ENCODE results near the gene AGBL5. TPM values are rescaled to one million over a fixed set of nuclear protein-coding genes. Genes with fewer than 3 reads are reported as not detected.
"Not testable (repeated sequence)": the region's sequence is repeated elsewhere in the genome, so short reads cannot be mapped to it uniquely, and the experiment has no call there.

Gene AGBL5
- total RNA-seq, 1 experiment from 2014 or later: 25.8 TPM

DNA sequence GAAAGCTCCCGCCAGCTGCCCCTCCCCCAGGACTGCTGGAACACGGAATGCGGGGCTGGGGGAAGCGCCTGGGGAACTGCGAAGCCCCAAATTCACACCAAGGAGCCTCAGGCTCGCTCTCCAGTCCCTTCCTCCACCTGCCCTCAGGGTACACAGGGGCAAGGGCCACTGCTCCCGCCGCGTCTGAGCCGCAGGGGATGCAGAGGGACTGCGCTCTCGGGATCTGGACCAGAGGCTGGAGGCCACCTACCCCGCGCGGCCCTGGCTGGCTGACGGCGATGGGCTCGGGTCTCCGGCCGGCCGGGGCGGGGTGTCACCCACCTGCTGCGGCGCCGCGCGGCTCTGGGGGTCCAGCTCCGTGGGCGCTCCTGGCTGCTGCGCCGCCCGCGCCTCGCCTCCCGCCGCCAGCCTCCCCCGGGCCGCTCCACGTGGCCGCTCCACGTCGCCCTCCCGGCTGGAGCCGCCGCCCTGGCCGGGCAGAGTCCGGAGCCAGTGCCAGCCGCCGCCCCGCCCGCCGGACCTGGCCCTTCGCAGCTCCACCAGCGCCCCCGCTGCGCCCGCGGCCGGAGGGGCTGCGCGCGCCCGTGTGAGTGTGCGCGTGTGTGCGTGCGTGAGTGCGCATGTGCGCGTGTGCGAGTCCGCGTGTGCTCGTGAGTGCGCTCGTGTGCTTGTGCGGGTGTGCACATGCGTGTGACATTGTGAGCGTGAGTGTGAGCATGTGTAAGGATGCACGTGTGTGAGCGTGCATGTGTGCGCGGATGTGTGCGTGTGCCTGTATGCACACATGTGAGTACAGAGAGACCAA lies 67.3 kb downstream of the AGBL5 start, which contains the start of gene CGREF1:
TSS of gene CGREF1 (minus strand) at position 604 of the 805 bp plus-strand sequence. CDS start 14,762 bp downstream, outside the sequence.
- no peak for DNase-seq (ENCODE audit: low read depth)

DNA sequence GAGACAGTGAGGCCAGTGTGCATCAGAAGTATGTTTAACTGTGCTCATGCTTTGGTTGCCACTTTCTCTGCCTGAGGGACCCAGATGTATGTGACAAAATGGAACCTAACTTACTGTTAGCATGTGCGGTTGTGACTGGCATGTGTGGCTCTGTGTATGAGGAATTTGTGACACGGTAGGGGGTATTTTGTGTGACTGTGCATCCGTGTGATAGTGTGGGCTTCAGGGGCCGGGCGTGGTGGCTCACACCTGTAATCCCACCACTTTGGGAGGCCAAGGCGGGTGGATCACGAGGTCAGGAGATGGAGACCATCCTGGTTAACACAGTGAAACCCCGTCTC lies 67.8 kb downstream of the AGBL5 start:
- DNase-seq (ENCODE audit: low read depth): not testable (repeated sequence)

Other genes with a start within 250 kb of the AGBL5 start
- gene DPYSL5, start 203.5 kb upstream of the AGBL5 start, total RNA-seq (2014; rRNA removed; shearing (Covaris generic)): not detected in 2 replicates
- gene MAPRE3, start 81.0 kb upstream of the AGBL5 start, total RNA-seq (2014; rRNA removed; shearing (Covaris generic)): 0.57 and 7.1 TPM in 2 replicates
- 88.6 and 98.5 TPM in 2 replicates for gene TMEM214, start 18.7 kb upstream of the AGBL5 start, total RNA-seq (2014; rRNA removed; shearing (Covaris generic))
- 247 and 491 TPM in 2 replicates for gene OST4, start 20.0 kb downstream of the AGBL5 start, total RNA-seq (2014; rRNA removed; shearing (Covaris generic))
- 0.17 TPM in 1 of 2 replicates, not detected in the other for gene EMILIN1, start 26.9 kb downstream of the AGBL5 start, total RNA-seq (2014; rRNA removed; shearing (Covaris generic))
- 0.34 and 0.37 TPM in 2 replicates for gene KHK, start 35.1 kb downstream of the AGBL5 start, total RNA-seq (2014; rRNA removed; shearing (Covaris generic))
- gene CGREF1, start 67.5 kb downstream of the AGBL5 start, total RNA-seq (2014; rRNA removed; shearing (Covaris generic)): 0.17 and 0.84 TPM in 2 replicates
- gene ABHD1, start 72.1 kb downstream of the AGBL5 start, total RNA-seq (2014; rRNA removed; shearing (Covaris generic)): 0.12 TPM in 1 of 2 replicates, not detected in the other
- gene PREB, start 83.0 kb downstream of the AGBL5 start, total RNA-seq (2014; rRNA removed; shearing (Covaris generic)): 64.9 and 74.8 TPM in 2 replicates
- not detected in 2 replicates for gene PRR30, start 87.7 kb downstream of the AGBL5 start, total RNA-seq (2014; rRNA removed; shearing (Covaris generic))
- gene TCF23, start 97.3 kb downstream of the AGBL5 start, total RNA-seq (2014; rRNA removed; shearing (Covaris generic)): not detected in 2 replicates
- gene ATRAID, start 160.4 kb downstream of the AGBL5 start, total RNA-seq (2014; rRNA removed; shearing (Covaris generic)): 334 and 404 TPM in 2 replicates
- gene SLC5A6, start 160.6 kb downstream of the AGBL5 start, total RNA-seq (2014; rRNA removed; shearing (Covaris generic)): 16.3 and 23.3 TPM in 2 replicates
- gene CAD, start 165.7 kb downstream of the AGBL5 start, total RNA-seq (2014; rRNA removed; shearing (Covaris generic)): 12.6 and 17.1 TPM in 2 replicates
- not detected in 2 replicates for gene SLC30A3, start 211.4 kb downstream of the AGBL5 start, total RNA-seq (2014; rRNA removed; shearing (Covaris generic))
- gene DNAJC5G, start 223.8 kb downstream of the AGBL5 start, total RNA-seq (2014; rRNA removed; shearing (Covaris generic)): not detected in 2 replicates
- gene TRIM54, start 230.8 kb downstream of the AGBL5 start, total RNA-seq (2014; rRNA removed; shearing (Covaris generic)): 0.05 TPM in 1 of 2 replicates, not detected in the other

Measured in M059J (cell line).